Measurements from ENCODE around the gene PURA.
"Not testable (repeated sequence)": the region's sequence is repeated elsewhere in the genome, so short reads cannot be mapped to it uniquely, and the experiment has no call there.

The PURA gene

GRCh38 chr5:140151144-140152021 lies 37.5 kb downstream of the PURA start:
- no peaks in the 10 kb centered on the region for H3K9me3 Mint-ChIP-seq
- H3K27me3 Mint-ChIP-seq = peaks cover 29% of the 10 kb centered on the region
- H3K4me1 Mint-ChIP-seq (ENCODE audit: low read depth) = peaks cover 17% of the 10 kb centered on the region
- no peak overlapping the region for H3K27ac Mint-ChIP-seq
- intact Hi-C loops (cut with micrococcal nuclease) = no loop called here
- no peaks in the 10 kb centered on the region for H3K36me3 Mint-ChIP-seq (ENCODE audit: low read depth)
- H3K4me3 Mint-ChIP-seq = no peak overlapping the region

GRCh38 chr5:140152022-140152999 lies 38.4 kb downstream of the PURA start:
- Mint-ChIP-seq H3K27ac (no peak overlapping the region), H3K27me3 (peaks cover 20% of the 10 kb centered on the region), H3K4me1 (ENCODE audit: low read depth) (peaks cover 18% of the 10 kb centered on the region), H3K4me3 (no peak overlapping the region), H3K36me3 (ENCODE audit: low read depth) (no peaks in the 10 kb centered on the region), H3K9me3 (no peaks in the 10 kb centered on the region)
- intact Hi-C loops (cut with micrococcal nuclease) = no loop called here

- Mint-ChIP-seq H3K4me1 (ENCODE audit: low read depth) (peaks cover 20% of the 10 kb centered on the region), H3K9me3 (no peaks in the 10 kb centered on the region), H3K4me3 (no peak overlapping the region), H3K36me3 (ENCODE audit: low read depth) (no peaks in the 10 kb centered on the region), H3K27me3 (peaks cover 14% of the 10 kb centered on the region), H3K27ac (no peak overlapping the region)
- intact Hi-C loops (cut with micrococcal nuclease) = no loop called here
Measured at GRCh38 chr5:140153255-140153654, 39.3 kb downstream of the PURA start.

- Mint-ChIP-seq H3K4me3 (no peak overlapping the region), H3K4me1 (ENCODE audit: low read depth) (peaks cover 20% of the 10 kb centered on the region), H3K9me3 (no peaks in the 10 kb centered on the region), H3K27ac (no peak overlapping the region), H3K36me3 (ENCODE audit: low read depth) (no peaks in the 10 kb centered on the region), H3K27me3 (peaks cover 10% of the 10 kb centered on the region)
- intact Hi-C loops (cut with micrococcal nuclease) = no loop called here
Measured at GRCh38 chr5:140153905-140154304, 40.0 kb downstream of the PURA start.

GRCh38 chr5:140154710-140155381 lies 40.9 kb downstream of the PURA start:
- peaks cover 13% of the 10 kb centered on the region for H3K27me3 Mint-ChIP-seq
- H3K4me3 Mint-ChIP-seq; H3K27ac Mint-ChIP-seq; H3K9me3 Mint-ChIP-seq; H3K36me3 Mint-ChIP-seq (ENCODE audit: low read depth): not testable (repeated sequence)
- H3K4me1 Mint-ChIP-seq (ENCODE audit: low read depth) = peaks cover 20% of the 10 kb centered on the region
- intact Hi-C loops (cut with micrococcal nuclease) = loop anchor here (5.0 kb wide), 1 partner anchor 368 kb away; no protein-coding TSS in a partner anchor

- H3K27ac Mint-ChIP-seq = no peak overlapping the region
- intact Hi-C loops (cut with micrococcal nuclease) = loop anchor here (1.0 to 5.0 kb wide), 3 partner anchors 11 to 370 kb away; no protein-coding TSS in a partner anchor
Measured at GRCh38 chr5:140157032-140157781, 43.3 kb downstream of the PURA start.

GRCh38 chr5:140159014-140159927 lies 45.4 kb downstream of the PURA start:
- Mint-ChIP-seq H3K27ac (no peak overlapping the region), H3K9me3 (no peaks in the 10 kb centered on the region), H3K27me3 (peaks cover 12% of the 10 kb centered on the region), H3K36me3 (ENCODE audit: low read depth) (no peaks in the 10 kb centered on the region), H3K4me1 (ENCODE audit: low read depth) (peaks cover 10% of the 10 kb centered on the region), H3K4me3 (no peak overlapping the region)
- intact Hi-C loops (cut with micrococcal nuclease) = loop anchor here (5.0 kb wide), 1 partner anchor 372 kb away; no protein-coding TSS in a partner anchor

More at GRCh38 chr5:140157032-140157781, 43.3 kb downstream of the PURA start:
- Mint-ChIP-seq H3K4me1 (ENCODE audit: low read depth) (peaks cover 20% of the 10 kb centered on the region), H3K4me3 (no peak overlapping the region), H3K9me3 (no peaks in the 10 kb centered on the region), H3K27me3 (peaks cover 15% of the 10 kb centered on the region), H3K36me3 (ENCODE audit: low read depth) (no peaks in the 10 kb centered on the region)

GRCh38 chr5:140162275-140162674 lies 48.4 kb downstream of the PURA start:
- no peaks in the 10 kb centered on the region for H3K36me3 Mint-ChIP-seq (ENCODE audit: low read depth)
- peaks cover 14% of the 10 kb centered on the region for H3K27me3 Mint-ChIP-seq
- no peak overlapping the region for H3K4me3 Mint-ChIP-seq
- H3K27ac Mint-ChIP-seq = no peak overlapping the region
- H3K4me1 Mint-ChIP-seq (ENCODE audit: low read depth) = peaks cover 6% of the 10 kb centered on the region
- H3K9me3 Mint-ChIP-seq = no peaks in the 10 kb centered on the region
- intact Hi-C loops (cut with micrococcal nuclease) = no loop called here

GRCh38 chr5:140162781-140163180 lies 48.9 kb downstream of the PURA start:
- Mint-ChIP-seq H3K27ac (no peak overlapping the region), H3K9me3 (no peaks in the 10 kb centered on the region), H3K4me1 (ENCODE audit: low read depth) (peaks cover 6% of the 10 kb centered on the region), H3K4me3 (no peak overlapping the region), H3K36me3 (ENCODE audit: low read depth) (no peaks in the 10 kb centered on the region), H3K27me3 (peaks cover 10% of the 10 kb centered on the region)
- intact Hi-C loops (cut with micrococcal nuclease) = no loop called here

GRCh38 chr5:140165101-140165922 lies 51.4 kb downstream of the PURA start:
- H3K27ac Mint-ChIP-seq = no peak overlapping the region
- H3K4me1 Mint-ChIP-seq (ENCODE audit: low read depth) = peaks cover 6% of the 10 kb centered on the region
- intact Hi-C loops (cut with micrococcal nuclease) = no loop called here
- no peaks in the 10 kb centered on the region for H3K36me3 Mint-ChIP-seq (ENCODE audit: low read depth)
- H3K9me3 Mint-ChIP-seq = no peaks in the 10 kb centered on the region
- no peak overlapping the region for H3K4me3 Mint-ChIP-seq
- H3K27me3 Mint-ChIP-seq = peaks cover 7% of the 10 kb centered on the region

GRCh38 chr5:140165923-140166270 lies 52.0 kb downstream of the PURA start:
- no peaks in the 10 kb centered on the region for H3K36me3 Mint-ChIP-seq (ENCODE audit: low read depth)
- intact Hi-C loops (cut with micrococcal nuclease) = no loop called here
- H3K4me3 Mint-ChIP-seq = no peak overlapping the region
- H3K4me1 Mint-ChIP-seq (ENCODE audit: low read depth) = peaks cover 6% of the 10 kb centered on the region
- H3K9me3 Mint-ChIP-seq = no peaks in the 10 kb centered on the region
- H3K27ac Mint-ChIP-seq = no peak overlapping the region
- H3K27me3 Mint-ChIP-seq = peaks cover 7% of the 10 kb centered on the region

- no peak overlapping the region for H3K4me3 Mint-ChIP-seq
- H3K27ac Mint-ChIP-seq = peak overlapping the region; percentile 35
- H3K36me3 Mint-ChIP-seq (ENCODE audit: low read depth) = no peaks in the 10 kb centered on the region
- intact Hi-C loops (cut with micrococcal nuclease) = no loop called here
- H3K27me3 Mint-ChIP-seq = peaks cover 9% of the 10 kb centered on the region
- no peaks in the 10 kb centered on the region for H3K9me3 Mint-ChIP-seq
- peaks cover 6% of the 10 kb centered on the region for H3K4me1 Mint-ChIP-seq (ENCODE audit: low read depth)
Measured at GRCh38 chr5:140166911-140167310, 53.0 kb downstream of the PURA start.
